NCI-H128 (cell line): Measurements from ENCODE around the gene LRRC8D.

ENCODE experiments used
- DNase-seq: peaks from one replicate; lab custom pipeline; 2025; ENCODE audit not compliant: unreplicated experiment; lab: John Stamatoyannopoulos, UW

Gene LRRC8D

DNA sequence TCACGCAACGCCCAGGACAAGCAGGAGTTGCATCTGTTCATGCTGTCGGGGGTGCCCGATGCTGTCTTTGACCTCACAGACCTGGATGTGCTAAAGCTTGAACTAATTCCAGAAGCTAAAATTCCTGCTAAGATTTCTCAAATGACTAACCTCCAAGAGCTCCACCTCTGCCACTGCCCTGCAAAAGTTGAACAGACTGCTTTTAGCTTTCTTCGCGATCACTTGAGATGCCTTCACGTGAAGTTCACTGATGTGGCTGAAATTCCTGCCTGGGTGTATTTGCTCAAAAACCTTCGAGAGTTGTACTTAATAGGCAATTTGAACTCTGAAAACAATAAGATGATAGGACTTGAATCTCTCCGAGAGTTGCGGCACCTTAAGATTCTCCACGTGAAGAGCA is 113.6 kb downstream of the LRRC8D start:
- DNase-seq: no peak

DNA sequence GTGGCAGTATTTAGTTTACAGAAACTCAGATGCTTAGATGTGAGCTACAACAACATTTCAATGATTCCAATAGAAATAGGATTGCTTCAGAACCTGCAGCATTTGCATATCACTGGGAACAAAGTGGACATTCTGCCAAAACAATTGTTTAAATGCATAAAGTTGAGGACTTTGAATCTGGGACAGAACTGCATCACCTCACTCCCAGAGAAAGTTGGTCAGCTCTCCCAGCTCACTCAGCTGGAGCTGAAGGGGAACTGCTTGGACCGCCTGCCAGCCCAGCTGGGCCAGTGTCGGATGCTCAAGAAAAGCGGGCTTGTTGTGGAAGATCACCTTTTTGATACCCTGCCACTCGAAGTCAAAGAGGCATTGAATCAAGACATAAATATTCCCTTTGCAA is 114.4 kb downstream of the LRRC8D start:
- no peak for DNase-seq

DNA sequence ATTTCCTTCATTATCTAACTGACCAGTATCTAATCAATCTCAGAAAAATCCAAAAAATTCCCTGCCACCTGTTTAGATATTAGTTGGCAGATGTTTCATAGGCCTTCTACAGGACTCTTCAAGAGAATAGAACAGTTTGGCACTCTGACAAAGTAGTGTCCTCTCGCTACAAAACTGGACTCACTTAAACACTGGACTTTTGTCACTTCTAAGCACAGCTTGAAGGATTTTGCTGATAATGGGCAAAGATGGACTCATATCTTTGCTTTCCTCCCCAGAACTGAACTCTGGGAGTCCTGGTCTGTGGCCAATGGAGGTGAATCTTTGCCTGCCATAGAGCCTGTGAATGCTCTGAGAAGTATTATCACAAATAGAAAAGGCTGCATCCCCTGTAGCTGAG is 115.9 kb downstream of the LRRC8D start:
- no peak for DNase-seq

DNA sequence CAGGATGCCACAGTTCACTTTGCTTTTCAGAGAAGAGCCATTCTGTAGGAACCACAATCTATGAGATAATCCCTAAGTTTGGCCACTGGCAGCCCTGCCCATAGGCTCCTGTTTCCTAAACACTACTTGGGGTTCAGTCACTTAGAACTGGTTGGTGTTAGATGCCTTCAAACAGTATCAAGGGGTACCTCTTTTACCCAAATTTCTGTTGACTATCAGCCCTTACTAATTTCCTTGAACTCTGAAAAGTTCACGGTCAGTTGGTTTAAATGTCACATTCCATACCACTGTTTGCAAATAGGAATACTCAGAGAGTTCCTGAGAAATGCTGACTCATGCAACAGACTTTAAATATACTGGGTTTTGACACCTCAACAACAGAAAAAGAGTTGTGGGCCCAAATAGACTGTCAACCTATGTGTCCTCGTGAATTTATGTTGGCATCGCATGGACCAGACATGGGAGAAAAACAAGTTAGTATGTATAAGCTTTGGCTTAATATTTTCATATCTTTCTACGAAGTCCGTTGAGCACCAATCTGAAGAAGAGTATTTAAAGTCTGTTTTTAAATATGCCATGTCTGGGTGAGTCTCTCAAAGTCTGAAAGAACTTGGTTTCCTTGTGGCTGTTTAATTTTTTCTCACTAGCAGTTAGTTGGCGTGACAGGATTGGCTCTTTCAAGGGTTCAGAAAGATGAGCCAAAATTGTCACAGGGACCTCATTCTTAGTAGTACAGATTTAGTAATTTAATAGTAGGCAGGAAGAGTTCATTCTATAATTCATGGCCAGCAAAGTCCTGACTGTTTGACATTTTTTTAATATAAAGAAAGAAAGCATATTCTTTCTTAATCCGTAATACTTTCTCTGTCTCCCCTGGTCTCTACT is 117.6 kb downstream of the LRRC8D start:
- DNase-seq: no peak

DNA sequence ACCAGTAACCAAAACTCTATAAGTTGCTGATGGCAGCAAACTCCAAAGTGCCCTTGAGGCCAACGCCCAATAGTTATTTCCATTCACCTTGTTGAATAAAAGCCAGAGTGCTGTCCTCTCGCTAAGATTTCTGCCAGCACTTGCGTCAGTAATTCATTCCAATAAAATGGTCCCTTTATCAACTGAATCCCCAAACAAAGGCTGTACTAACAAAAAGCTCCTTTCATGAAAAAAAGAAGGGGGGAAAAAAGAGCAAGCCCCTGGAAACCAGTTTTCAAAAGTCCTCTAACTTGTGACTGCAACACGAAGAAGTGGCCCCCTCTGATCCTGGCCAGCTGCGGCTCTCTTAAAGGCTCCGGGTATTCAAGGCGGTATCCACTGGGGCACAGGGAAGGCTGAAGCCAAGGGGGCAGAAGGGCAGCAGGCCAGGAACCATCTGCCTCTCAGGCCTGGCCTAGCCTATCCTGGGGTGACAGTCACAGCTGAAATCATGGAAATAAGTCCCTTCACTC is 118.3 kb downstream of the LRRC8D start:
- DNase-seq: no peak

DNA sequence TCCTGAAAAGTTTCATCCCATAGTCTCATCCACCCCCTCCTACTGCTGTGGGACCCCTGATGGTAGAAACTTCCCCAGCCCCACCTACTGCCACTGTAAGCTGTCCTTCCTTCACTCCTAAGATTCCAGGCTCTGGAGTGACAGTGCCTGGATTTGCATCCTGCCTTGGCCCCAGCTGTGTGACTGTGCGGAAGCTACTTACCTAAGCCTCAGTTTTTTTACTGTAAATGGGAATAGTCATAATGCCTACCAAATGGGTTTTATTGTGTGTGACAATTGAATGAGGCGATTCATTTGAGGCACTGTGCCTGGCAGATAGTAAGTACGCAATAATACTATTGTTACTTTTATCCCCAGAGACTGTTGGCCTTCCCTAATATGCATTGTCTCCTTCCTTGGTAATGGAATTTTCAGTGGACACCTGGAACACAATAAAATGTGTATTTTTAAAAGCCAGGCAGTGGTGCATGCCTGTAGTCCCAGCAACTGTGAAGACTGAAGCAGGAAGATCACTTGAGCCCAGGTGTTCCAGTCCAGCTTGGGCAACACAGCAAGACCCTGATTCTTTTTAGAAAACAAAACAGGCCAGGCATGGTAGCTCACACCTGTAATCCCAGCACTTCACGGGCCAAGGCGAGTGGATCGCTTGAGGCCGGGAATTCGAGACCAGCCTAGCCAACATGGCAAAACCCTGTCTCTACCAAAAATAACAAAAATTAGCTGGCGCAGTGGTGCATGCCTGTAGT is 119.0 kb downstream of the LRRC8D start:
- DNase-seq: no peak

DNA sequence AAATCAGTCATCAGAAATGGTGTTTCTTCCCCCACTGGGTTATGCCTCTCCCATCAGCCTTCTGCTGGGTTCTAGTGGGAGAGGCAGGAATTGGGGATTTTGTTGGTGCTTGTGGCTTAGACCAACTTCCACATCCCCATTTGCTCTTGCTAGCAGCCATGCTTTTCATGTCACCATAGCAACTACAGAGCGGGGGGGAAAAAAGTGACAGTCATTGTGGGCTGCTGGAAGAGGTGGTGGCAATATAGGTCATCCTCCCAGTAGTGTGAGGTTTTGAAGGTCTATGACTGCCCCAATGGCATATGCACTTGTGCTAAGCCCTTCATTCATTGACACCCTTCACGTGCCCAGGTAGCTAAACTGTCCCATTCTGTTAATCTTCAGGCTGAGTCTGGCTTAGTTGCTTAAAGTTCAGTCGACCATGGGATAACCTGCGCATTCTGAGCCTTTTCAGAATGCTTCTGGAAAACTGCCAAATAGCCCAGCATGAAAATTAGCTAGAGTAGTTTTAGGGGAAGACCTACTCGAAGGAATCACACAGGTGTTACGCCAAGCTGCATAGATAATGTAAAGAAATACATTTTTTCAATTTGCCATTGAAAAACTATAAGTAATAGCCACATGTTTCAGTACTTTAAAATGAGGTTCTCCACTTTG is 120.4 kb downstream of the LRRC8D start:
- DNase-seq: no peak

DNA sequence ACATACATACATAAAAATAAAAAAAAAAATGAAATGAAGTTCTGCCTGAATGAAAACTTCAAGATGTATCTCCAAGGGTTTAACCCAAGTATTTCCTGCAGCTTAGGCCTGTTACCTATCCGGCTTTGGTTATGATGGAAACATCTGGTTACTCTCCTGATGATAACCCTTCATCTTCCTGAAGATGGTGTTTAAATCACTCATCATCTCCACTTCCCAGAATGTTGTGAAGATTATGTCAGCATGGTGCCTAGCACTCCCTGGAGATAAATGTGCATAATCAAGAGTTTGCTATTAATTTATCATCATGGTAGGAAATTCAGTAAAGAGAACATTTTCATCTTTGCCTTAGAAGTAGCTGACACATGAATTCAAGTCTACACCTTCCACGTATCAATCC is 121.2 kb downstream of the LRRC8D start:
- no peak for DNase-seq

DNA sequence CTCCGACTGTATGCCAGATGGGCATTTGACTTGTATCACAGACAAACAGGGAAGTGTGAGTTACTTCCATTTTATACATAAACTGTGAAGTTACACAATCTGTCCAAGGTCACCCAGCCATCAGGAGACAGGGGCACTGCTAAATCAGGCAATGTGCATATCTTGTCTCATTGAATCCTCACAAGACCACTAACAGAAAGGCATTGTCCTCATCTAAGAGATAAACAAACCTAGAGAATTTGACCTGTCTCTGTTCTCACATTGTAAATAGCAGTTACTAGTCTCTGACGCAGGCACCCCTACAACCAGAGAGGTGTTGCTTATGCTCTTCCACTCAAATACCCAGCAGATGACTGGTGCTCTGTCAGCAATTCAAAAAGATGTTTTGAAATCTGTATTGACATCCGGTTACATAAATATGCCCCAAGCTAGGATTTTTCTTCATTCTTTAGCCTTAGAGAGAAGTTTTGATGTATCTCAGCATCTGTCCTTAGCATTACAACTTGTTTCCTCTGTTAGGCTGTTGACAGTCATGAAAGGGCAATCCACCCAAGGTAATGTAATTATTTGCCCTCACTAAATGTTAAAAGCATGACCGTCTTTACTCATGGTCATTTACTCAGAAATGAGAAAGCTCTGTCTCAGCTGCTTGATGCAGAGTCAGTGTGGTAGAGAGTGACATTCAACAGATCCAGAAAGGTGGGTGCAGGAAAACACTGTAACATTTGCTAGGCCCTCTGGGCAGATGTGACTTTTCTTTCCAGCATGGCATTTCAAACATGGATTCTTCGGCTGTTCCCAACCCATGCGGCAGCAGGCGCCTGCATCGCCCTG is 122.2 kb downstream of the LRRC8D start:
- no peak for DNase-seq

DNA sequence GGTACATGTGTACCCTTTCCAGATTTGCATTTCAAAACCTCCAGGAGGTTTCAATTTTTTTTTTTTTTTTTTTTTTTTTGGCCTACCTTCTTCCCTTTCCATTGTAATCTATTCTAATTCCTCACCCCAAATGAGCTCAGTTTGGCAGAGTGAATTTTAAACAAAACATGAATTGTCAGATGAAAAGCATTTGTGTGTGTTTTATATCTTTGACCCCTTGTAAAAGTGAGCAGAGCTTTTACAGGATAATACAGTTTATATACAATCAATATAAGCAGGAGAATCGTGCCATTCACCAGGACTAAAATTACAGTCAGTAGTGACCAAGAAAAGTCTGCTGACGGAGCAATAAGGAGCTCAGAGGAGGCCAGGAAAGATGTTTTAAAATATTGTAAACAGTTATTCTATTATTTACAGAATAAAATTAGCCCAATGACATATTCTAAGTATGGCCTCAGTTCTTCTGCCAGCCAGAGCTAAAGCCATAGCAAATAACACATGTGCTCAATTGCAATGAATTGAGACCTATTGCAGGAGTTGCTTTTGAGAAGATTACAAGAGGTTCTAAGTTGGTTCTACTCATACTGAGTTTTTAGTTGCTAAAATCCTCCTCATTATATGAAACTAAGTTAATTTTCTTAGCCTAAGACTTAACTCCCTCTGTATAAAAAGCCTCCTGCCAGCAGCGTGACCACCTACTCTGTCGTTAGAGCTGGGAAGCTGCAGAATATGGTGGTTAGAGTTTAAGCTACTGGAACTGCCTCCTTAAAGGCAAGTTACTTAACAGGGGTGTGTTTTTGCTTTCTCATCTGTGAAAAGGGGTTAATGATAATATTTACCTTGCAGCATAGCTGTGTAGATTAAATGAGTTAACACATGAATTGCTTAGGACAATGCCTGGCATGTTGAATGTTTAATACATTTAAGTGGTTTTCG is 123.3 kb downstream of the LRRC8D start:
- DNase-seq: no peak

DNA sequence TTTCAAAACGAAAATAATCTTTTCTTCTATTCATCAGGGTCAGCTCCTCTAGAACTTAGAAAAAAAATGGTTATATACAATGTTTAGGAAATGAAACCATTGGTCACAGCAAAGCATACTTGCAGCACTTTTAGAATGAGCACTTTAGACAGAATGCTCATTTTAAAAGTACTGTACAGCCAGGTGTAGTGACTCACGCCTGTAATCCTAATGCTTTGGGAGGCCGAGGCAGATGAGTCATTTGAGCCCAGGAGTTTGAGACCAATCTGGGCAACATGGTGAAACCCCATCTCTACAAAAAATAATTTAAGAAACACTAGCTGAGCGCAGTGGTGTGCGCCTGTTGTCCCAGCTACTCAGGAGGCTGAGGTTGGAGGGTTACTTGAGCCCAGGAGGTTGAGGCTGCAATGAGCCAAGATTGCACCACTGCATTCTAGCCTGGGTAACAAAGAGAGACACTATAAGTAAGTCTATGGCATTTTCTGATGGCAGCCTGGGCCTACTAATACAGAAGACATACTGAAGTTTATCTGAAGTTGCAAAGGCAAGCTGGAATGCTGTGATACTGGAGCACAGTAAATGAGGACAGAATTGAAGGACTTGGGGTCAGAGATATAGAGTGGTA is 125.1 kb downstream of the LRRC8D start:
- no peak for DNase-seq

DNA sequence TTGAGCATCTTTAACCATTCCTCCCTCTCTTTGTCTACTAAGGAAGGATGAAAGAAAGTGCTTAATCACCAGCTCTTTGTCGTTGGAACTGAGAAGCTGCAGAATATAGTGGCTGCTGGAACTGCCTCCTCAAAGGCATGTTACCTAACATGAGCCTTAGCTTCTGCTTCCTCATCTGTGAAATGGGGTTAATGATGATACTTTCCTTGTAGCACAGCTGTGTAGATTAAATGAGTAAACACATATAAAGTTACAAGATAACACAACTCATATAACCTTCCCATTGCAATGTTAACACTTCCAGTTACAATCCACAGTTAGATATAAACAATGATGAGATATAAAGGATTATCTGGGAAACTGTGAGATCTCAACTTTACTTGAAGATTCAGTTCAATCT is 125.7 kb downstream of the LRRC8D start:
- no peak for DNase-seq

DNA sequence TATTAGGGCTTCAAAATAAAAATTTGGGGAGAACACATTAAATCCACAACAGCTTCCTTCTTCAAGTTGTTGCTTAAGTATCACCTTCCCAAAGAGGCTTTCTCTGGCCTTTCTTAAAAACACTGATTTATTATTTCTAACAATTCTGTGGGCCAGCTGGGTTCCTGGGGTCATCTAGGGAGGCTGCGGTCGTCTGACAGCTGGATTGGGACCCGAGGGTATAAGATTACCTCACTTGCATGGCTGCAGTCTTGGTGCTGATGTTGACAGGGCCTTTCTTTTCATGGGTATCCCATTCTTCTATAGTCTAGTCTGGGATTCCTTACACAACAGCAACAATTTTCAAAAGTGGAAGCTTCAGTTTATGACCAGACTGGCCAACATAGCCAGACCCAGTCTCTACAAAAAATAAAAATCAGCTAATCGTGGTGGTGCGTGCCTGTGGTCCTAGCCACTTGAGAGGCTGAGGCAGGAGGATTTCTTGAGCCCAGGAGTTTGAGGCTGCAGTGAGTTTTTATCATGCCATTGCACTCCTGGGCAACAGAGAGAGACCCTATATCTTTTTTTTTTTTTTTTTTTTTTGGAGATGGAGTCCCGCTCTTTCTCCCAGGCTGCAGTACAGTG is 128.0 kb downstream of the LRRC8D start:
- DNase-seq: no peak

DNA sequence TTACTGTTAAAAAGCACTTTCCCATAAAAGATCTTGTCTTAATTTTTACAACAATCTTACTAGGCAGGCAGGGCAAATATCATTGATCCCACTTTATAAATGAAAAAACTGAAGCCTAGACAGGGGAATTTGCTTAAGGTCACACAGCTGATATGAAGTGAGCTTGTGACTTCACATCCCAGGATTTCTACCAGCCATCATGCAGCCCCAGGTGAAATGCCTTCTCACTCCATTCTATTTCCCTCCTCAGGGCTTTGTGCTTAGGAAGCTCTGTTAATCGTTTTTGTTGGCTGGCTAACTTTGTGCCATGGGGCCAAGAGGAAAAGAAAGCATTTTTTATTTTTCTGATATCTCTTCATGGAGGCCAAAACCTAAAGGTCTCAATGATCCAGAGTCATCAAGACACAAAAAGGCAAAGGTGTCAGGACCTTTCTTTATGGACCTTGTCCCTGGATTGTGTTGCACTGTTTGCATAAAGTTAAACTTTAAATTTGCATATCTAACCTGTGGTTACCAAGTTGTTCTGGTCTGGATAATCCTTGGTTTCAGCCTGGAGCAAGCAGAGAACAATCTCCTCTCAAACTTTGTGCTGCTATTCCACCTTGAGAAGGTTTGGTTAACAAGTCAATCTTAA is 129.3 kb downstream of the LRRC8D start:
- DNase-seq: no peak

DNA sequence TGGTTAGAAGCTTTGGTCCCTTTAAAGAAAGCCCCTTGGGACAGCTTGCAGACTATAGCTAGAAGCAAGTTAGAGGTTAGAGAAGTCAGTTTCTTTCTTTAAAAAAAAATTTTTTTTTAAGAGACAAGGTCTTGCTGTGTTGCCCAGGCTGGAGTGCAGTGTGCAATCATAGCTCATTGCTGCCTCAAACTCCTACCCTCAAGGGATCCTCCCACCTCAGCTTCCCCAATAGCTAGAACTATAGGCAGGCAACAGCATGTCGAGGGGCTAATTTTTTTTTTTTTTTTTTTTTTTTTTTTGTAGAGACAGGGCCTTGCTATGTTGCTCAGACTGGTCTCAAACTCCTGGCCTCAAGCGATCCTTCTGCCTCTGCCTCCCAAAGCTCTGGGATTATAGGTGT is 129.9 kb downstream of the LRRC8D start:
- no peak for DNase-seq

DNA sequence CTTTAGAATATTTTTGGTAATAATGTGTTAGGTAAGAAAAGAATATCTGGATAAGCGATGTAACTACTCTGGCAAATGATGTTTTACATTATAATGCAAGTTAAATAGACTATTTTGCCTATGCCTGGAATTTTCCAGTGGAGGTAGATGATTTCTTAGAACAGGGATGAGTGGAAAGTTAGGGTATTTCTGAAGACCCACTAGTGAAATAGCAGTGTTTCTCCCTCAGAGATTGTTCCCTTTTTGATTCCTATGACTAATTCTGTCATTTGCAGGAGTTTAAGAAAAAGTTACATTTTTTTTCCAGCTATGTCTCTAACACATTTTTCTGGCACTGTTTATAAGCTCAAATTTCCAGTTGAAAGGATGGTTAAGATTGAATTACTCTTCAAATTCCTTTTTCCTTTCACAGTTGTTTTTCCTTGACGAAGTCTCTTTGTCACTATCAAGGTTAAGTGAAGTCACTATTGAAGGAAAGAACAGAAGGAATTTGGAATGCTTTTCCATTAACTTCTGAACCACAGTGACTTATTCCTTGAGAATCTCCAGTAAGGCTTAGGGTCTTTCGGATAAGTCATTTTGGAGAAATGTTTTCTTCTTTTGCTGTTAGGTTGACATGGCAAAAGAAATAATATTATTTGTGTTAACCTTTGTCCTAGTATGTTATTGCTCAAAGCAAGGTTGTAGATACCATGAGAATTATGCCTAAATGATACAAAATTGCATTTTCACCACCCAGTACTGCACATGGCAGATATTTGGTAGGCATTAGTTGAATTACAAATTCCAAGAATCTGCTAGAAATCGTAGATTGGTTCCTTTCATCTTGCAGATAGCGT is 131.2 kb downstream of the LRRC8D start:
- DNase-seq: no peak

DNA sequence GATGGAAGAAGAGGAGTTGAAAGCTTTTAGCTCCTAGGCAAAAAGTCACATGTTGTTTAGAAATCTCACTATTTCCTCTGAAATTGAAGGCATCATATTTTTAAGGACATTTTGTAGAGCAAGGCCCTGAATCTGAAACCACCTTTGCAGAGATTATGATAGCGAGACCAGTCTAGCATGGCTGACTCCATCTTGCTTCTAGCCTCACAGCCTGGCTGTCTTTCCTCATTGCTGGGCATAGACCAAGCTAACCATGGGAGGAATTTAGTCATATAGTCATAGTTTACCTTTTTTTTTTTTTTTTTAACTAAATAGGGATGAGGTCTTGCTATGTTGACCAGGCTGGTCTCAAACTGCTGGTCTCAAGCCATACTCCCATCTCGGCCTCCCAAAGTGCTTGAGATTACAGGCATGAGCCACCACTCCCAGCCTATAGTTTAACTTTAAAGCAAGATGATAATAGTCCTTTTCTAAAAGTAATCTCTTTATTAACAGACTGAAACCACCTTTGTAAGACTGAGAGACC is 131.8 kb downstream of the LRRC8D start:
- DNase-seq: no peak
